Activated T-helper 1 cell treated with Interleukin-2 at 50 U/mL for 16 hours (primary cell): Measurements from ENCODE around the gene CLEC12A.

Experiments
- DNase-seq: peaks from one replicate; pipeline ENCODE4 v3.0.0-alpha.2; 2020; ENCODE audit warnings: low read depth

The CLEC12A gene

GRCh38 chr12:10033783-10034545, 62.8 kb downstream of the CLEC12A start:
- DNase-seq: no peak
